ENCODE measurements around the gene HOTAIR. TPM values are rescaled to one million over a fixed set of nuclear protein-coding genes. Genes with fewer than 3 reads are reported as not detected.
A peak's percentile ranks its signal among the peaks of the same experiment; 100 is the strongest.

The HOTAIR gene
- total and polyA plus RNA-seq, 7 donors, result 0.23 to 0.53 (median 0.25) TPM; not detected in 4

DNA sequence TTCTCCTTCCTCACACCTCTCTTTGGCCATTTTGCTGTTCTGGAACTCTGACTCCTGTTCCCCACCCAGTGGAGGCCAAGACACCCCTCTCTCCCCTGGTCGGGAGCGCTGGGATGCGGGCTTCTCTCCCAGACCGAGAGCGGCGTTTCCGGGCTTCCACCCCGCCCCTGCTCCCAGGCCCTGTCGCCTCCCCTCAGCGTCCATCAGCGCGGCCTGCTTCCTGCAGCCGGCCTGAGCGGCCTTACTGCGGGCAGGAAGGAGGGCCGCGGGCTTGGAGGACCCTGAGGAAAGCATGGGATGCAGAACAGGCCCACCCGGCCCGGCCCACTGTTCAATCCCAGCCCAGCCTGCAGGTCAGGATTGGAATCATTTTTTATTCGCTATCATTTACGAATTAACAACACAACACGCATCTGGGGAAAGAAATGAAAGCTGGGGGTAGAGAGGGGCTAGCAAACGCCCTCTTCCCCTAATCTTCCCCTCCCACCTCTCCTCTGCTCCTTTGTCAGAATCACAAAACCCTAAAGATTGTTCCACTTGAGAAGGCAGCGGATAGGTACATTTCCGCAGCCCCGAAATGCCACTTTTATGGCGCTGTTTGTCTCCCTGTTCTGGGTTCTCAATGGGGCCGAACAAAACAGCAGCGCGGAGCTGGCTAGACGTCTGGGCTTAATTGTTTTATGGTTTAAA, 30.2 kb upstream of the HOTAIR start:
- no peak for ATAC-seq
- H3K4me1 ChIP-seq, result peaks cover 19% of the 10 kb centered on the region
- no peaks in the 10 kb centered on the region for H3K36me3 ChIP-seq (ENCODE audit: insufficient read depth in 1 of 2, low read depth in 1 of 2)
- H3K4me3 ChIP-seq, result peak overlapping the region; percentile 78
- 44 to 55% (median 49%) methylated on average over 31 of the region's 31 CpGs for WGBS, 3 donors
- no peaks in the 10 kb centered on the region for H3K9me3 ChIP-seq
- intact Hi-C loops (cut with DNase I), result loop anchor here in 1 of 2 donors (5.0 kb wide), 2 partner anchors 192 to 272 kb away; no protein-coding TSS in a partner anchor
- H3K27ac ChIP-seq, result peak overlapping the region; percentile 95
- no peaks in the 10 kb centered on the region for H3K27me3 ChIP-seq (ENCODE audit: insufficient read depth in 3 of 3, low read length in 2 of 3)
- no peak for TF ChIP-seq CTCF (IDR thresholded peaks at IDR 0.05)
- DNase-seq, result peak in 1 of 2 donors; percentile 78

- TF ChIP-seq CTCF (IDR thresholded peaks at IDR 0.05), result no peak
- H3K27me3 ChIP-seq (ENCODE audit: insufficient read depth in 3 of 3, low read length in 2 of 3), result no peaks in the 10 kb centered on the region
- peak overlapping the region; percentile 95 for H3K27ac ChIP-seq
- peak overlapping the region; percentile 78 for H3K4me3 ChIP-seq
- no peaks in the 10 kb centered on the region for H3K36me3 ChIP-seq (ENCODE audit: insufficient read depth in 1 of 2, low read depth in 1 of 2)
- H3K4me1 ChIP-seq, result peaks cover 19% of the 10 kb centered on the region
- peak in 1 of 2 donors; percentile 46 for DNase-seq
- intact Hi-C loops (cut with DNase I), result loop anchor here in 1 of 2 donors (5.0 kb wide), 1 partner anchor 273 kb away; no protein-coding TSS in a partner anchor
- ATAC-seq, result no peak
- 53 to 63% (median 54%) methylated on average over 20 of the region's 20 CpGs for WGBS, 3 donors
- no peaks in the 10 kb centered on the region for H3K9me3 ChIP-seq
These were observed 29.5 kb upstream of the HOTAIR start for GRCh38 chr12:54004063-54004840.

DNA sequence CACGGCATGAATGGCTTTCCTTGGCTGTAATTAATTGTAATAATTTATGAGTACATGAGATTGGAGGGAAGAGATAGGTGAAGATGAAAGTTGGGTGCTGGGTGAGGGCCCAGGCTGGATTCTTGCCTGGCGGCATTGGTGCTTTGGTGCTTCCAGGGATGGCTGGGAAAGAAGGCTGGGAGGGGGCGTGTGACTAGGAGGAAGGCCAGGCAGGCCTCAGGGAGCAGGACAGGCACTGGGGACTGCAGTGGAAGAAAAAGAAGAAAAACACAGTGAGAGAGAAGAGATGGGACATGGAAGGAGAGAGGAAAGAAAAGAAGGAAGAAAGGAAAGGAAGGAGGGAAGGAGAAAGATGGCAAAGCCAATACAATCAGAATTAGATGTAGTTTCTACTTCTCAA, 28.9 kb upstream of the HOTAIR start:
- peak overlapping the region; percentile 78 for H3K4me3 ChIP-seq
- ATAC-seq (no peak), DNase-seq (no peak)
- intact Hi-C loops (cut with DNase I), result loop anchor here in 1 of 2 donors (5.0 kb wide), 1 partner anchor 274 kb away; no protein-coding TSS in a partner anchor
- H3K9me3 ChIP-seq, result no peaks in the 10 kb centered on the region
- H3K4me1 ChIP-seq, result peaks cover 23% of the 10 kb centered on the region
- WGBS, 3 donors, result 11 to 23% (median 19%) methylated on average over 3 of the region's 3 CpGs
- TF ChIP-seq CTCF (IDR thresholded peaks at IDR 0.05), result no peak
- no peaks in the 10 kb centered on the region for H3K36me3 ChIP-seq (ENCODE audit: insufficient read depth in 1 of 2, low read depth in 1 of 2)
- H3K27me3 ChIP-seq (ENCODE audit: insufficient read depth in 3 of 3, low read length in 2 of 3), result no peaks in the 10 kb centered on the region
- H3K27ac ChIP-seq, result peak overlapping the region; percentile 95

DNA sequence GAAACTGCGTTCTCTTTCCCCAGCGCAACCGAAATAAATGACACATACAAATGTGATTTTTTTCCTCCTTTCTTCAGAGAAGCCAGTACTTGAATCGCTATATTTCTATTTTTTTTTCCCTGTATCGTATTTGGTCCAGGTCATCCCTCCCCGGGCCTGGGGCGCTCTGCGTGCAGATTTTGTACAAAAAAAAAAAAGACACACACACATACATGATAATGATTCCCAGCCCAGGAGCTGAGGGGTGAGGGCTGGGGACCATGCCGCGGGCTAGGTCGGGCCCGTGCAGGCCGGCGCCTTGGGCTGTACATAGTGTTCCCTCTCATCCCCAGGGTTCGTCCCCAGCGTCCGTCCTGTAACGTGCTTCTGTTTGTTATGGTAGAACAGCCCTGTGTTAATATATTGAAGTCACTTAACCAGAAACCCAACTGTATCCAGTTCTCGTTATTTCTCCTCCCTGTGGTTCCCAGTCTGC, 28.2 kb upstream of the HOTAIR start:
- Histone ChIP-seq H3K4me1 (peaks cover 27% of the 10 kb centered on the region), H3K27me3 (ENCODE audit: insufficient read depth in 3 of 3, low read length in 2 of 3) (no peaks in the 10 kb centered on the region), H3K36me3 (ENCODE audit: insufficient read depth in 1 of 2, low read depth in 1 of 2) (no peaks in the 10 kb centered on the region), H3K9me3 (no peaks in the 10 kb centered on the region), H3K27ac (peak overlapping the region; percentile 95), H3K4me3 (peak overlapping the region; percentile 78)
- intact Hi-C loops (cut with DNase I), result loop anchor here in 1 of 2 donors (5.0 kb wide), 1 partner anchor 274 kb away; no protein-coding TSS in a partner anchor
- peak in 2 of 4 donors; percentile 22 to 33 for ATAC-seq
- 27 to 53% (median 50%) methylated on average over 19 of the region's 19 CpGs for WGBS, 3 donors
- no peak for TF ChIP-seq CTCF (IDR thresholded peaks at IDR 0.05)
- DNase-seq, result peak in 1 of 2 donors; percentile 77

All from psoas muscle (tissue), 8 donors.